Neural progenitor cell (in vitro differentiated cells): ENCODE measurements around the gene GRID1. TPM values are rescaled to one million over a fixed set of nuclear protein-coding genes. Genes with fewer than 3 reads are reported as not detected.

Experiments
- DNase-seq: peaks from one replicate; pipeline ENCODE4 v3.0.0-alpha.2; 2016; ENCODE audit warnings: low spot score
- H2AFZ ChIP-seq: fragments of 200-600 bp; sonication (generic); replicated peaks from 2 replicates; pipeline ENCODE4 v1.6.1; 2016; ENCODE audit warnings: antibody characterized with exemption
- H3F3A ChIP-seq: fragments of 200-600 bp; sonication (generic); 2 replicates; pipeline ENCODE4 v1.6.1; 2016; ENCODE audit warnings: antibody characterized with exemption, low read depth
- H3K27ac ChIP-seq: fragments of 200-600 bp; sonication (generic); 2 replicates; pipeline ENCODE4 v1.5.1; 2016; ENCODE audit warnings: mild to moderate bottlenecking
- H3K27me3 ChIP-seq: fragments of 200-600 bp; sonication (generic); 2 replicates; pipeline ENCODE4 v1.6.1; 2016; ENCODE audit warnings: mild to moderate bottlenecking, moderate library complexity
- H3K36me3 ChIP-seq: fragments of 200-600 bp; sonication (generic); 2 replicates; pipeline ENCODE4 v1.5.1; 2016
- H3K4me1 ChIP-seq: fragments of 200-600 bp; sonication (generic); 2 replicates; pipeline ENCODE4 v1.6.1; 2016; ENCODE audit warnings: mixed run types
- H3K4me2 ChIP-seq: fragments of 200-600 bp; sonication (generic); 2 replicates; pipeline ENCODE4 v1.6.1; 2016
- H3K4me3 ChIP-seq: fragments of 200-600 bp; sonication (generic); 2 replicates; pipeline ENCODE4 v1.5.1; 2016
- H3K79me2 ChIP-seq: fragments of 200-600 bp; sonication (generic); 2 replicates; pipeline ENCODE4 v1.6.1; 2016; ENCODE audit warnings: low read depth
- H3K9ac ChIP-seq: fragments of 200-600 bp; sonication (generic); 2 replicates; pipeline ENCODE4 v1.6.1; 2016
- H3K9me3 ChIP-seq: fragments of 200-600 bp; sonication (generic); 2 replicates; pipeline ENCODE4 v1.5.1; 2016; ENCODE audit warnings: low read depth
- H4K20me1 ChIP-seq: fragments of 200-600 bp; sonication (generic); 2 replicates; pipeline ENCODE4 v1.6.1; 2016; ENCODE audit warnings: low read depth
- H3K27ac Mint-ChIP-seq: 3 replicates; pipeline ENCODE4 v1.8.0; 2021; ENCODE audit warnings: mixed read lengths
- H3K27me3 Mint-ChIP-seq: 2 replicates; pipeline ENCODE4 v1.8.0; 2022; ENCODE audit warnings: low read depth, mild to moderate bottlenecking, inconsistent platforms, moderate library complexity, mixed read lengths; ENCODE audit not compliant: insufficient read depth
- H3K36me3 Mint-ChIP-seq: 3 replicates; pipeline ENCODE4 v1.8.0; 2021; ENCODE audit warnings: mixed read lengths
- H3K4me1 Mint-ChIP-seq: 3 replicates; pipeline ENCODE4 v1.8.0; 2021; ENCODE audit warnings: mixed read lengths
- H3K4me3 Mint-ChIP-seq: 3 replicates; pipeline ENCODE4 v1.8.0; 2021; ENCODE audit warnings: mild to moderate bottlenecking, moderate library complexity, mixed read lengths
- H3K9me3 Mint-ChIP-seq: 3 replicates; pipeline ENCODE4 v1.8.0; 2020; ENCODE audit warnings: mixed read lengths
- CTCF ChIP-seq: fragments of 200-600 bp; sonication (generic); IDR thresholded peaks from 2 replicates; pipeline ENCODE4 v1.5.1; 2017; ENCODE audit warnings: antibody characterized with exemption, mild to moderate bottlenecking
- EZH2 ChIP-seq: fragments of 200-600 bp; sonication (generic); IDR thresholded peaks from 2 replicates; pipeline ENCODE4 v1.6.1; 2017; ENCODE audit warnings: antibody characterized with exemption, mild to moderate bottlenecking, moderate library complexity
- EZH2phosphoT487 ChIP-seq: fragments of 200-600 bp; sonication (generic); IDR thresholded peaks from 2 replicates; pipeline ENCODE4 v1.6.1; 2017; ENCODE audit warnings: antibody characterized with exemption
- total RNA-seq: library from RNA; depleted of rRNA; stranded (reverse); fragments of >200 nt; gene quantifications from 2 replicates; pipeline ENCODE4 v1.2.3, GENCODE V29; 2015; ENCODE audit warnings: low replicate concordance

The GRID1 gene
- total RNA-seq, 1 donor from 2014 or later: not detected

GRCh38 chr10:86316990-86317389 lies 49.6 kb downstream of the GRID1 start:
- Mint-ChIP-seq H3K36me3 (no peaks in the 10 kb centered on the region), H3K27me3 (peaks cover 9% of the 10 kb centered on the region), H3K4me1 (no peaks in the 10 kb centered on the region), H3K4me3 (no peak overlapping the region), H3K27ac (no peak overlapping the region), H3K9me3 (no peaks in the 10 kb centered on the region)
- H3K27ac ChIP-seq: no peak overlapping the region
- no peak overlapping the region for H2AFZ ChIP-seq
- H3F3A ChIP-seq: no peaks in the 10 kb centered on the region
- H3K4me2 ChIP-seq: no peak overlapping the region
- TF ChIP-seq EZH2phosphoT487 (no peak), CTCF (no peak), EZH2 (no peak)
- H3K79me2 ChIP-seq: no peaks in the 10 kb centered on the region
- H3K4me3 ChIP-seq: no peak overlapping the region
- no peaks in the 10 kb centered on the region for H3K27me3 ChIP-seq
- no peaks in the 10 kb centered on the region for H3K36me3 ChIP-seq
- H3K9ac ChIP-seq: no peak overlapping the region
- no peaks in the 10 kb centered on the region for H3K9me3 ChIP-seq
- H3K4me1 ChIP-seq: no peaks in the 10 kb centered on the region
- no peaks in the 10 kb centered on the region for H4K20me1 ChIP-seq
- DNase-seq: no peak

GRCh38 chr10:86316274-86316835 lies 50.2 kb downstream of the GRID1 start:
- H3K9me3 Mint-ChIP-seq: no peaks in the 10 kb centered on the region
- no peaks in the 10 kb centered on the region for H3K4me1 Mint-ChIP-seq
- Histone ChIP-seq H3K27ac (no peak overlapping the region), H3K4me3 (no peak overlapping the region), H3K4me1 (no peaks in the 10 kb centered on the region), H3K36me3 (no peaks in the 10 kb centered on the region), H2AFZ (no peak overlapping the region), H3F3A (no peaks in the 10 kb centered on the region), H4K20me1 (no peaks in the 10 kb centered on the region), H3K9ac (no peak overlapping the region), H3K27me3 (no peaks in the 10 kb centered on the region), H3K4me2 (no peak overlapping the region), H3K79me2 (no peaks in the 10 kb centered on the region), H3K9me3 (no peaks in the 10 kb centered on the region)
- DNase-seq: no peak
- peaks cover 5% of the 10 kb centered on the region for H3K27me3 Mint-ChIP-seq
- H3K36me3 Mint-ChIP-seq: no peaks in the 10 kb centered on the region
- H3K4me3 Mint-ChIP-seq: no peak overlapping the region
- H3K27ac Mint-ChIP-seq: no peak overlapping the region
- TF ChIP-seq CTCF (no peak), EZH2 (no peak), EZH2phosphoT487 (no peak)

GRCh38 chr10:86315549-86315942 lies 51.0 kb downstream of the GRID1 start:
- no peak overlapping the region for H3K4me3 ChIP-seq
- H3F3A ChIP-seq: no peaks in the 10 kb centered on the region
- H3K4me3 Mint-ChIP-seq: no peak overlapping the region
- no peaks in the 10 kb centered on the region for H3K36me3 Mint-ChIP-seq
- H3K4me2 ChIP-seq: no peak overlapping the region
- H3K27me3 Mint-ChIP-seq: peaks cover 5% of the 10 kb centered on the region
- H3K4me1 ChIP-seq: no peaks in the 10 kb centered on the region
- no peak for DNase-seq
- H3K27ac ChIP-seq: no peak overlapping the region
- H3K9me3 ChIP-seq: no peaks in the 10 kb centered on the region
- no peaks in the 10 kb centered on the region for H3K9me3 Mint-ChIP-seq
- TF ChIP-seq CTCF (no peak), EZH2 (no peak), EZH2phosphoT487 (no peak)
- no peak overlapping the region for H3K27ac Mint-ChIP-seq
- H3K4me1 Mint-ChIP-seq: no peaks in the 10 kb centered on the region
- no peaks in the 10 kb centered on the region for H4K20me1 ChIP-seq
- no peaks in the 10 kb centered on the region for H3K27me3 ChIP-seq
- no peak overlapping the region for H3K9ac ChIP-seq
- no peaks in the 10 kb centered on the region for H3K79me2 ChIP-seq
- H2AFZ ChIP-seq: no peak overlapping the region
- H3K36me3 ChIP-seq: no peaks in the 10 kb centered on the region
